HFF-Myc (cell line): ENCODE results near the gene DLG3.

Source experiments
- DNase-seq: peaks from one replicate; pipeline ENCODE4 v3.0.0-alpha.2; 2011; ENCODE audit warnings: low read depth; ENCODE audit errors: extremely low read depth
- H3K4me3 ChIP-seq: replicated peaks from 2 replicates; pipeline ENCODE4 v1.5.1; 2011; ENCODE audit warnings: low read depth, mild to moderate bottlenecking, control low read depth, low read length
- CTCF ChIP-seq: IDR thresholded peaks from 2 replicates; pipeline ENCODE4 v1.5.1; 2012; ENCODE audit warnings: mild to moderate bottlenecking, low read depth, low read length, control low read depth; ENCODE audit errors: missing control alignments

Gene DLG3

DNA sequence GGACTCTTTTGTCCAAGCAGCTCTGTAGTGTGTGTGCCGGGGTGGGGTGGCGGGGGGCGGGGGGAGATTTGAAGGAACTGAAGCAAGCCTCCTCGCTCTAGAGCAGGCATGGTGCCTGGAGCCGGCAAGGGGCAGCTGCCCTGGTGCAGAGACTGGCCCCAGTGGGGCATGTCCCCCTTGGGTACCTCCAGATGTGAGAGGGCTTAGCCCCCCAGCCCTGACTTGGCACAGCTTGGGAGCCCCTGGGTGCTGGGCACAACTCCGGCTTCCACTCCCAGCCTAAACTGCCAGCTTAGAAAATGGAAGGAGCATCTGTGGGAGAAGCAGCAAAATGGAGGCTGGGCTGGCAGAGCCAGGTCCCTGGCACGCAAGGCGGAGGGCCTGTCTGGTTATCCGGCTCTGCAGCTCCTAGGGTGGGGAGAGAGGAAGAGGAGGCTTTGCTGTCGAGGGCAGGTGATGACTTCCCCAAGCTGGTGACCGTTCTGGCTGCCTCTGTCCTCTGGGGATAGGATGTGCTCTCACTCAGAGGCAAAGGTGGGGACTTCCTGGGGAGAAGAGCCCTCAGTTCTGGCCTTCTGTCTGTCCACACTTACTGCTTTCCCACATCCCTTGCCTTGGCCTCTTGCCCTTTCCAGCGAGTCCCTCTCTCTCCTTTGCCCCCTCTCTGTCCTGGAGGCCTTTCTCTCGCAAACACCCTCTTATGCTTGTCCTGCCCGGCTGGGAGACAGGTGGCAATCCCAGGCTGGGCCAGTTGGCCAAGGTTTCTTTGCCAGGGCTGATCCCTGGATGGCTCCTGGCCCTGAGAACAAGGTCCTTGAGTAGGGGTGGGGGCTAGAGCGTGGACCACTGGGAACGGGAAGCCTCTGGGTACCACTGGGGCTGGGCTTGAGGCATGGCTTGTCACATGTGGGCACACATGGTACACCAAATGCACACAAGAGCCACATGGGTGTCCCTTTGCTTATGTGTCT lies 2.0 kb downstream of the DLG3 start:
- TF ChIP-seq CTCF, result no peak
- no peak overlapping the region for H3K4me3 ChIP-seq
- no peak for DNase-seq

GRCh38 chrX:70449457-70449966 lies 4.9 kb downstream of the DLG3 start:
- no peak overlapping the region for H3K4me3 ChIP-seq
- DNase-seq, result no peak
- TF ChIP-seq CTCF, result no peak

DNA sequence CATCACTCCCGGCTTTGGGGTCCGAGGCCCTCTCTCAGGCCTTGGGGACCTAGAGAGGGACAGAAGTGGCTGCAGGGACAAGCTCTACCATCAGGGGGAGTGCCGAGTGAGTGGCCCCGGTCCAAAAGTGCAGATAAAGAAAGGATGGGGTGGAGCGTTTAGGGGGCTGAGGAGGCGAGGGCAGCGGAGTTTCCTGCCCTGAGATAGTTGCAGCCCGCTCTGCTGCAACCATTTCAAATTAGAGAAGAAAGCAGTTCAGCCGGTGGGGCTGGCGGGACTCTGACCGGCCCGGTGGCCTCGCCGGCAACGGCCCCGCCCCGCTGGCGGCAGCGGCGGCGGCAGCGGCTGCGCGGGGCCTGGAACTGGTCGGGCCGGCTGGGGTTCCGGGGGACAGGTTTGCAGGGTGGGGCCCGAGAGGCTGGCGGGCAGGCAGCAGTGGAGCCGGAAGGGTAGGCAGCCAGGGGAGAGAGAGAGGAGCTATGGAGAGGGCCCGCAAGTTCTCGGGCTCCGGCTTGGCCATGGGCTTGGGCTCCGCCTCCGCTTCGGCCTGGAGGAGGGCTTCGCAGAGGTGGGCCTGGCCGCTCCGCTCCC lies 7.6 kb downstream of the DLG3 start:
- H3K4me3 ChIP-seq, result peak overlapping the region; percentile 41
- no peak for DNase-seq
- peak; percentile 69 for TF ChIP-seq CTCF

DNA sequence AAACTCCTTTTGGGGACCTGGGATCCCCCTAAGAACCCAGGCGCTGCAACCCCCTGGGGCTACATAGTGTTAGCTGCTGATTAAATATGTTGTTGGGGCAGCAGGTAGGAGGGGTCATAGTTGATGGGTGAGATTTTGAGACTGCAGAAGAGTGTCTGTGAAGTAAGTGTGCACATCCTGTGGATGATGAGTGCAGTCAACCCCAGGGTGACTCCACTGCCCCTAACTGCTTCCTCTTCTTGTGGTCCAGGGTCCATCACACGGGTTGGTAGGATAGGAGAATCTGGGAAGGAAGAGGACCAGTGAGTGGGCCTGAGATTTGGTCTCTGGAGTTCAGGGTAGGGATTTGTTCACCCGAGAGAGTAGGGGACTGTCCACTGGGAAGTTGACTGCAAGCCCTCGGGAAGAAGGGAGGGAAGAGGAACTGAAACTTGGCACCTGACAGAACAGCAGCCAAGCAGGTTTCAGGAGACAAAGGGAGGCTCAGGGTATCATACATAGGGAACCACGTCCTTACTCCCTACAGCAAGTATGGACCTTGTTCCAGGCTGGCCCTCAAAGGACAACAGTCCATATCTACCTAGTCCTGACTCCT lies 8.5 kb downstream of the DLG3 start:
- DNase-seq, result no peak
- H3K4me3 ChIP-seq, result peak overlapping the region; percentile 41; the same call in 1 of the 2 replicates
- no peak for TF ChIP-seq CTCF

DNA sequence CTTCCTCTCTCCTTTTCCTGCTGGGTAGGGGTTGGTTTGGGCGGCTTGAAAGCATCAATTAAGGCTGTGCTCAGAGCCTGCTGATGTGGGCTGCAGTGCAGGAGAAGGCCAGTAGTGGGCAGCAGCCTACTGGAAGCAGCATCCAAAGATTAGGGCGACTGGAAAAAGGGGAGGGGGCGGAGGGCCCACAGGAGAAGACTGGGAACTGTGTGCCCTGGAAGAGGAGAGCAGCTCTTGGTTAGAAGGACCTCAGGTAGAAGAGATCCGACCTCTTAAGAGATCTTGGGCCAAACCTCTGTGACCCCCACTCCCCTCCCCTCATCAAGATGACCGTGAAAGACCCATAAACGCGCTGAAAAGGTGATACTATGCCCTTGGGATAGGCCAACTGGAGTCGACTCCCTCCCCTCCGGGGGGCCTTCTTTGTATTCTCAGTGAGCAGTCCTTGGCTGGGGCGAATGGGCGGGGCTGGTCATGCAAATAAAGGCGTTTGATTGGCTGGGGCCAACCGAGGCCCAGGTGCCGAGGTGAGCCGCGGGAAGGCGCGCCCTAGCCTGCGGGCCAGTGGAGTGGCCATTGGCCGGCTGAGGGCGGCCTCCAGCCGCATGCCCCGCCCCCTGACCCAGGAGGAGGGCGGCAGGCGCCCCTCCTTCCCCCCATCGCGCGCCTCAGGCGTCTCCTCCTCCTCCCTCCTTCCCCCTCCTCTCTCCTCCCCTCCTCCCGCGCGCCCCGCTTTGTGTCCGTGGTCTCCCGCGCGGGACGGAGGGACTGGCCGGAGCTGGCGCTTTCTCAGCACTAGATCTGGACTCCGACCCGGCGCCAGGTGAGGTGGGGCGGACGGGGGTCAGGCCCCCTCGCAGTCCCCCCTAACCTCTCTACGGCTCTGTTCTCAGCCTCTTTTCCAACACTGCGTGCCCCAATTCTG lies 10.1 kb downstream of the DLG3 start:
- no peak for DNase-seq
- H3K4me3 ChIP-seq, result peak overlapping the region; percentile 48
- peak; percentile 89 for TF ChIP-seq CTCF
